HEK293 (cell line): ENCODE data around the gene SLC25A45.

ENCODE experiments used
- CTCF ChIA-PET: fragments of 350-600 bp; formaldehyde crosslinking; extraction: SDS; loops from one replicate; lab custom pipeline; 2021; ENCODE audit warnings: antibody characterized with exemption; lab: Yijun Ruan, JAX
- POLR2A ChIA-PET: fragments of 300-600 bp; formaldehyde crosslinking; extraction: SDS; loops from one replicate; lab custom pipeline; 2020; ENCODE audit warnings: antibody characterized with exemption, inconsistent platforms; lab: Yijun Ruan, JAX
- H3K27ac ChIP-seq: fragments of 200-500 bp; sonication (Bioruptor generic); 2 replicates; pipeline ENCODE4 v1.5.1; 2014; ENCODE audit warnings: low read depth, low read length, control low read depth, inconsistent platforms; ENCODE audit errors: extremely low read depth
- H3K36me3 ChIP-seq, 2 experiments: fragments of 200-500 bp in 1 of 2; sonication (Bioruptor generic) in 1 of 2; 1 replicate in 1 of 2; 2 replicates in 1 of 2; pipeline ENCODE4 v1.5.1; 2014 to 2017; ENCODE audit warnings: inconsistent platforms in 2 of 2, low read length in 2 of 2; ENCODE audit not compliant: control insufficient read depth in 2 of 2, insufficient read depth in 1 of 2
- H3K4me1 ChIP-seq: fragments of 200-500 bp; sonication (Bioruptor generic); 2 replicates; pipeline ENCODE4 v1.5.1; 2014; ENCODE audit warnings: mild to moderate bottlenecking, low read length, inconsistent platforms; ENCODE audit not compliant: control insufficient read depth, insufficient read depth
- H3K4me3 ChIP-seq: 2 replicates; pipeline ENCODE4 v1.5.1; 2011; ENCODE audit warnings: low read depth, mild to moderate bottlenecking, control low read depth, low read length, moderate library complexity
- H3K9me3 ChIP-seq: fragments of 200-500 bp; sonication (Bioruptor generic); 2 replicates; pipeline ENCODE4 v1.5.1; 2014; ENCODE audit warnings: low read depth, low read length, inconsistent platforms; ENCODE audit not compliant: control insufficient read depth, insufficient read depth
- EGR2 ChIP-seq: fragments of 450-650 bp; formaldehyde crosslinking; IDR thresholded peaks from 2 replicates; pipeline ENCODE4 v1.5.1; 2016; ENCODE audit warnings: low read depth, missing biosample characterization, missing genetic modification characterization
- HIC1 ChIP-seq: fragments of 450-650 bp; formaldehyde crosslinking; IDR thresholded peaks from 2 replicates; pipeline ENCODE4 v1.5.1; 2016; ENCODE audit warnings: missing biosample characterization, missing genetic modification characterization
- HOXC10 ChIP-seq: sonication (generic); formaldehyde crosslinking; IDR thresholded peaks from 2 replicates; pipeline ENCODE4 v1.8.1; 2023; ENCODE audit warnings: mild to moderate bottlenecking, missing genetic modification reagents
- HOXD13 ChIP-seq: sonication (generic); formaldehyde crosslinking; IDR thresholded peaks from 2 replicates; pipeline ENCODE4 v1.8.0; 2022; ENCODE audit warnings: missing genetic modification reagents, borderline replicate concordance
- KLF1 ChIP-seq: fragments of 450-650 bp; formaldehyde crosslinking; IDR thresholded peaks from 2 replicates; pipeline ENCODE4 v1.5.1; 2016; ENCODE audit warnings: missing biosample characterization, missing genetic modification characterization
- MEIS1 ChIP-seq: sonication (generic); formaldehyde crosslinking; IDR thresholded peaks from 2 replicates; pipeline ENCODE4 v1.8.1; 2022; ENCODE audit warnings: missing genetic modification reagents, mild to moderate bottlenecking, borderline replicate concordance
- SALL2 ChIP-seq: fragments of 450-650 bp; formaldehyde crosslinking; IDR thresholded peaks from 2 replicates; pipeline ENCODE4 v1.5.0; 2017; ENCODE audit warnings: missing biosample characterization, mild to moderate bottlenecking, missing genetic modification characterization, borderline replicate concordance
- WT1 ChIP-seq: fragments of 450-650 bp; formaldehyde crosslinking; IDR thresholded peaks from 2 replicates; pipeline ENCODE4 v1.5.1; 2016; ENCODE audit warnings: missing biosample characterization, missing genetic modification characterization
- ZBTB6 ChIP-seq: fragments of 450-650 bp; formaldehyde crosslinking; IDR thresholded peaks from 2 replicates; pipeline ENCODE4 v1.5.1; 2017; ENCODE audit warnings: missing biosample characterization, missing genetic modification characterization
- ZFHX2 ChIP-seq: fragments of 450-650 bp; formaldehyde crosslinking; conservative IDR thresholded peaks from 2 replicates; pipeline ENCODE4 v1.5.1; 2016; ENCODE audit warnings: missing biosample characterization, missing genetic modification characterization
- ZNF10 ChIP-seq: fragments of 450-650 bp; formaldehyde crosslinking; IDR thresholded peaks from 2 replicates; pipeline ENCODE4 v1.5.1; 2017; ENCODE audit warnings: missing biosample characterization, missing genetic modification characterization
- ZNF121 ChIP-seq: fragments of 450-650 bp; formaldehyde crosslinking; IDR thresholded peaks from 2 replicates; pipeline ENCODE4 v1.5.1; 2016; ENCODE audit warnings: missing biosample characterization, missing genetic modification characterization
- ZNF280C ChIP-seq: fragments of 450-650 bp; formaldehyde crosslinking; IDR thresholded peaks from 2 replicates; pipeline ENCODE4 v1.5.1; 2016; ENCODE audit warnings: missing biosample characterization, missing genetic modification characterization
- ZNF292 ChIP-seq: fragments of 450-650 bp; formaldehyde crosslinking; IDR thresholded peaks from 2 replicates; pipeline ENCODE4 v1.5.1; 2016; ENCODE audit warnings: low read depth, missing biosample characterization, missing genetic modification characterization, borderline replicate concordance
- ZNF335 ChIP-seq: fragments of 450-650 bp; formaldehyde crosslinking; conservative IDR thresholded peaks from 2 replicates; pipeline ENCODE4 v1.5.1; 2016; ENCODE audit warnings: missing biosample characterization, missing genetic modification characterization
- ZNF544 ChIP-seq: fragments of 450-650 bp; formaldehyde crosslinking; IDR thresholded peaks from 2 replicates; pipeline ENCODE4 v1.5.0; 2017; ENCODE audit warnings: missing biosample characterization, missing genetic modification characterization
- ZNF571 ChIP-seq: fragments of 450-650 bp; formaldehyde crosslinking; IDR thresholded peaks from 2 replicates; pipeline ENCODE4 v1.5.0; 2017; ENCODE audit warnings: missing biosample characterization, missing genetic modification characterization
- ZNF585B ChIP-seq: fragments of 450-650 bp; formaldehyde crosslinking; IDR thresholded peaks from 2 replicates; pipeline ENCODE4 v1.5.1; 2016; ENCODE audit warnings: missing biosample characterization, missing genetic modification characterization
- ZNF596 ChIP-seq: fragments of 450-650 bp; IDR thresholded peaks from 2 replicates; pipeline ENCODE4 v1.5.0; 2018; ENCODE audit warnings: missing biosample characterization, mild to moderate bottlenecking, missing genetic modification characterization, moderate library complexity
- ZNF626 ChIP-seq: fragments of 450-650 bp; sonication (Bioruptor Pico); formaldehyde crosslinking; IDR thresholded peaks from 2 replicates; pipeline ENCODE4 v1.5.1; 2018; ENCODE audit warnings: missing biosample characterization, missing genetic modification characterization, inconsistent platforms
- ZNF670 ChIP-seq: fragments of 450-650 bp; formaldehyde crosslinking; IDR thresholded peaks from 2 replicates; pipeline ENCODE4 v1.5.1; 2016; ENCODE audit warnings: missing biosample characterization, missing genetic modification characterization, low read depth
- ZNF76 ChIP-seq: fragments of 450-650 bp; formaldehyde crosslinking; IDR thresholded peaks from 2 replicates; pipeline ENCODE4; 2016; ENCODE audit warnings: low read depth, missing biosample characterization, missing genetic modification characterization, borderline replicate concordance
- ZNF785 ChIP-seq: fragments of 450-650 bp; formaldehyde crosslinking; IDR thresholded peaks from 2 replicates; pipeline ENCODE4 v1.5.1; 2016; ENCODE audit warnings: missing biosample characterization, missing genetic modification characterization
- ZNF791 ChIP-seq: fragments of 450-650 bp; formaldehyde crosslinking; IDR thresholded peaks from 2 replicates; pipeline ENCODE4 v1.5.1; 2016; ENCODE audit warnings: missing biosample characterization, missing genetic modification characterization
- ZNF792 ChIP-seq: fragments of 450-650 bp; formaldehyde crosslinking; IDR thresholded peaks from 2 replicates; pipeline ENCODE4 v1.5.1; 2016; ENCODE audit warnings: missing biosample characterization, missing genetic modification characterization
- TF ChIP-seq, protein P1 (sequence below): fragments of 450-650 bp; formaldehyde crosslinking; optimal IDR thresholded peaks from 2 replicates; pipeline ENCODE3; 2016; ENCODE audit warnings: missing biosample characterization, mild to moderate bottlenecking, missing genetic modification characterization
- TF ChIP-seq, protein P2 (sequence below): fragments of 450-650 bp; formaldehyde crosslinking; IDR thresholded peaks from 2 replicates; pipeline ENCODE4 v1.5.1; 2016; ENCODE audit warnings: missing biosample characterization, missing genetic modification characterization

SLC25A45 gene

DNA sequence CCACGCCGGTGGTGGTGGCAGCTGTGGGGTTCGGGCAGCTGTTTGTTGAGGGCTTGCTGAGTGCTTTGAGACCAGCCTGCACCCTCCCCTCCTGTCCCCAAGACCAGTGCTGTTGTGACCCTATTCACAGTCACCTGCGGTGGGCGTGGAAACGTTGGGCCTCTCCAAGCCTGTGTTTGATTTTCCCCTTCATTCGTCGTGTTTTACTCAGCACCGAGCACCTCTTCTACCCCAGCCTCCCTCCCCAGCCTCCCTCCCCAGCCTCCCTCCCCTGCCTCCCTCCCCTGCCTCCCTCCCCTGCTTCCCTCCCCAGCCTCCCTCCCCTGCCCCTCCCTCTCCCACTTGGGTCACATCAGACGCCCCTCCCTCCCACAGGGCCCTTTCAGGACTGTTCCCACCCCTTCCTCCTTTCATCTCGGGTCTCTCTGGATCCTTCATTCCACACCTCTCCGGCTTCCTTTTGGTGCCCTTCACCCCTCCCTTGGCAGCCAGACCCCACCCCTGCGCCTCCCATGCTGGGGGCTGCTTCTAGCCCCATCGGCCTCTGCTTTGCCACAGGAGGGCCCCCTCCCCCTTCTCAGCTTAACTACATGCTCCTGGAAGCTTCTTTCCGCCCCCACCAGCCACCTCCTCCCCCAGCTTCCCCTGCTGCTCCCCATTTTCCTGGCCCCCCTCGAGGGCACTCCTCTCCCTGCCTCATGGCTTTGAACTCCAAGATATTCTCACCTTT, 18.8 kb upstream of the SLC25A45 start:
- H3K4me1 ChIP-seq: no peaks in the 10 kb centered on the region
- peaks cover 5 to 64% of the 10 kb centered on the region in 2 experiments; a peak in 2 of 3 replicates for H3K36me3 ChIP-seq
- no peak for TF ChIP-seq ZNF585B (tag by site-specific recombination)
- TF ChIP-seq ZNF571 (tag by site-specific recombination): no peak
- TF ChIP-seq ZFHX2 (tag by site-specific recombination): peak; percentile 34; the same call in 1 of the 2 replicates
- TF ChIP-seq HOXD13 (CRISPR knock-in tag): no peak
- no peak for TF ChIP-seq ZNF280C (tag by site-specific recombination)
- TF ChIP-seq MEIS1 (CRISPR knock-in tag): no peak
- no peak for TF ChIP-seq ZNF544 (tag by site-specific recombination)
- no peak for TF ChIP-seq ZNF785 (tag by site-specific recombination)
- no peak for TF ChIP-seq ZNF292 (tag by site-specific recombination)
- no peak for TF ChIP-seq ZNF335 (tag by site-specific recombination)
- no peak for TF ChIP-seq ZNF791 (tag by site-specific recombination)
- peak; percentile 19; the same call in 1 of the 2 replicates for TF ChIP-seq EGR2 (tag by site-specific recombination)
- TF ChIP-seq ZNF670 (tag by site-specific recombination): no peak
- TF ChIP-seq KLF1: peak; percentile 60
- no peak for TF ChIP-seq ZNF626 (tag by site-specific recombination)
- TF ChIP-seq ZNF596 (tag by site-specific recombination): no peak
- TF ChIP-seq ZNF792: no peak
- TF ChIP-seq, protein P1, sequence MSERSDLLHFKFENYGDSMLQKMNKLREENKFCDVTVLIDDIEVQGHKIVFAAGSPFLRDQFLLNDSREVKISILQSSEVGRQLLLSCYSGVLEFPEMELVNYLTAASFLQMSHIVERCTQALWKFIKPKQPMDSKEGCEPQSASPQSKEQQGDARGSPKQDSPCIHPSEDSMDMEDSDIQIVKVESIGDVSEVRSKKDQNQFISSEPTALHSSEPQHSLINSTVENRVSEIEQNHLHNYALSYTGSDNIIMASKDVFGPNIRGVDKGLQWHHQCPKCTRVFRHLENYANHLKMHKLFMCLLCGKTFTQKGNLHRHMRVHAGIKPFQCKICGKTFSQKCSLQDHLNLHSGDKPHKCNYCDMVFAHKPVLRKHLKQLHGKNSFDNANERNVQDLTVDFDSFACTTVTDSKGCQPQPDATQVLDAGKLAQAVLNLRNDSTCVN: no peak
- TF ChIP-seq ZNF76 (tag by site-specific recombination): no peak
- TF ChIP-seq HOXC10 (CRISPR knock-in tag): no peak
- TF ChIP-seq, protein P2, sequence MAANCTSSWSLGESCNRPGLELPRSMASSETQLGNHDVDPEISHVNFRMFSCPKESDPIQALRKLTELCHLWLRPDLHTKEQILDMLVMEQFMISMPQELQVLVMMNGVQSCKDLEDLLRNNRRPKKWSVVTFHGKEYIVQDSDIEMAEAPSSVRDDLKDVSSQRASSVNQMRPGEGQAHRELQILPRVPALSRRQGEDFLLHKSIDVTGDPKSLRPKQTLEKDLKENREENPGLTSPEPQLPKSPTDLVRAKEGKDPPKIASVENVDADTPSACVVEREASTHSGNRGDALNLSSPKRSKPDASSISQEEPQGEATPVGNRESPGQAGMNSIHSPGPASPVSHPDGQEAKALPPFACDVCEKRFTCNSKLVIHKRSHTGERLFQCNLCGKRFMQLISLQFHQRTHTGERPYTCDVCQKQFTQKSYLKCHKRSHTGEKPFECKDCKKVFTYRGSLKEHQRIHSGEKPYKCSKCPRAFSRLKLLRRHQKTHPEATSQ (tag by site-specific recombination): no peak
- TF ChIP-seq ZNF121 (tag by site-specific recombination): no peak
- no peak for TF ChIP-seq WT1
- no peak for TF ChIP-seq HIC1 (tag by site-specific recombination)
- TF ChIP-seq ZNF10: no peak
- TF ChIP-seq ZBTB6 (tag by site-specific recombination): no peak
- no peak for TF ChIP-seq SALL2 (tag by site-specific recombination)
- TF ChIP-seq, all 188 proteins: peak for 3
- POLR2A ChIA-PET: no interaction called here
- Histone ChIP-seq H3K4me3 (no peak overlapping the region), H3K9me3 (no peaks in the 10 kb centered on the region), H3K27ac (no peak overlapping the region)
- CTCF ChIA-PET: interaction anchor here (0.7 kb wide), 1 partner anchor 13 kb away, joined by 3 read pairs; no protein-coding TSS in a partner anchor
